A673 (cell line): Measurements from ENCODE around the gene GALNT10. TPM values are rescaled to one million over a fixed set of nuclear protein-coding genes. Genes with fewer than 3 reads are reported as not detected.

Experiments
- BruUV-seq: library from RNA; stranded (reverse); fragments of 400-500 nt; replicated peaks from 2 replicates; lab custom pipeline; 2021; lab: Mats Ljungman, UMichigan
- CTCF ChIA-PET: fragments of 300-600 bp; sonication (Branson Sonifier 250); formaldehyde crosslinking; loops from one replicate; lab custom pipeline; 2022; ENCODE audit warnings: antibody characterized with exemption; lab: Charles Lee
- POLR2A ChIA-PET: fragments of 300-600 bp; sonication (Branson Sonifier 250); formaldehyde crosslinking; loops from one replicate; lab custom pipeline; 2022; ENCODE audit warnings: antibody characterized with exemption; ENCODE audit not compliant: low non-redundant PET; lab: Charles Lee
- DNase-seq: peaks from one replicate; pipeline ENCODE4 v3.0.0-alpha.2; 2015; ENCODE audit warnings: low spot score
- H3K27ac ChIP-seq: fragments of 200-600 bp; sonication (generic); 2 replicates; pipeline ENCODE4 v1.5.1; 2016; ENCODE audit warnings: mixed run types, low read depth, mild to moderate bottlenecking, mixed read lengths, antibody characterized with exemption, low read length; ENCODE audit not compliant: poor library complexity, severe bottlenecking
- H3K27me3 ChIP-seq: fragments of 200-600 bp; sonication (generic); replicated peaks from 2 replicates; pipeline ENCODE4 v1.6.1; 2017; ENCODE audit warnings: mixed run types, low read depth, mild to moderate bottlenecking, mixed read lengths, antibody characterized with exemption, low read length; ENCODE audit not compliant: insufficient read depth, poor library complexity
- H3K36me3 ChIP-seq: fragments of 200-600 bp; sonication (generic); 2 replicates; pipeline ENCODE4 v1.6.1; 2016; ENCODE audit warnings: mixed run types, mild to moderate bottlenecking, mixed read lengths, antibody characterized with exemption, low read length; ENCODE audit not compliant: insufficient read depth, poor library complexity, severe bottlenecking
- H3K4me1 ChIP-seq: fragments of 200-600 bp; sonication (generic); 2 replicates; pipeline ENCODE4 v1.6.1; 2017; ENCODE audit warnings: mixed run types, mild to moderate bottlenecking, mixed read lengths, antibody characterized with exemption, low read length; ENCODE audit not compliant: insufficient read depth, poor library complexity, severe bottlenecking
- H3K4me3 ChIP-seq: fragments of 200-600 bp; sonication (generic); 2 replicates; pipeline ENCODE4 v1.5.1; 2016; ENCODE audit warnings: low read depth, mixed run types, mild to moderate bottlenecking, mixed read lengths, low read length; ENCODE audit not compliant: poor library complexity, severe bottlenecking
- H3K9me3 ChIP-seq: fragments of 200-600 bp; sonication (generic); 2 replicates; pipeline ENCODE4 v1.6.1; 2016; ENCODE audit warnings: mixed run types, low read depth, mild to moderate bottlenecking, mixed read lengths, antibody characterized with exemption, low read length; ENCODE audit not compliant: poor library complexity, severe bottlenecking
- CTCF ChIP-seq: fragments of 300-800, 200-600 bp; sonication (generic); conservative IDR thresholded peaks from 2 replicates; pipeline ENCODE4 v1.5.1; 2017; ENCODE audit warnings: low read depth, mild to moderate bottlenecking, antibody characterized with exemption, low read length, moderate library complexity, mixed read lengths
- EZH2 ChIP-seq: fragments of 200-600 bp; sonication (generic); IDR thresholded peaks from 2 replicates; pipeline ENCODE4 v1.6.1; 2017; ENCODE audit warnings: borderline replicate concordance, low read depth, mild to moderate bottlenecking, mixed read lengths, antibody characterized with exemption, low read length; ENCODE audit not compliant: poor library complexity, severe bottlenecking
- intact Hi-C: fragments of 100-400 bp; cut with micrococcal nuclease; formaldehyde crosslinking; loops from one replicate; pipeline ENCODE4 v1.10.0; 2022; ENCODE audit not compliant: unreplicated experiment
- total RNA-seq: library from RNA; stranded (reverse); gene quantifications from 2 replicates; pipeline ENCODE4 v1.2.3, GENCODE V29; 2021

The GALNT10 gene
- total RNA-seq, 1 experiment from 2014 or later = 17.9 TPM

- DNase-seq = no peak
- no TSS peak for BruUV-seq
Observed at GRCh38 chr5:154274828-154275185, 84.3 kb downstream of the GALNT10 start.

GRCh38 chr5:154275566-154275965 lies 85.0 kb downstream of the GALNT10 start:
- CTCF ChIA-PET = no interaction called here

More at GRCh38 chr5:154274828-154275185, 84.3 kb downstream of the GALNT10 start:
- ChIA-PET CTCF (no interaction called here), POLR2A (no interaction called here)
- no peak overlapping the region for H3K27ac ChIP-seq
- H3K4me3 ChIP-seq = no peak overlapping the region
- no peaks in the 10 kb centered on the region for H3K9me3 ChIP-seq
- H3K27me3 ChIP-seq = no peaks in the 10 kb centered on the region
- no peaks in the 10 kb centered on the region for H3K4me1 ChIP-seq
- intact Hi-C loops = no loop called here
- TF ChIP-seq EZH2 (no peak), CTCF (no peak)
- H3K36me3 ChIP-seq = no peaks in the 10 kb centered on the region

GRCh38 chr5:154276261-154276972 lies 85.9 kb downstream of the GALNT10 start:
- CTCF ChIA-PET = no interaction called here
- H3K9me3 ChIP-seq = no peaks in the 10 kb centered on the region
- DNase-seq = no peak
- no peaks in the 10 kb centered on the region for H3K4me1 ChIP-seq
- POLR2A ChIA-PET = no interaction called here
- TF ChIP-seq EZH2 (no peak), CTCF (no peak)
- BruUV-seq = no TSS peak
- H3K27ac ChIP-seq = no peak overlapping the region
- intact Hi-C loops = no loop called here
- no peak overlapping the region for H3K4me3 ChIP-seq
- H3K36me3 ChIP-seq = no peaks in the 10 kb centered on the region
- H3K27me3 ChIP-seq = no peaks in the 10 kb centered on the region

More at GRCh38 chr5:154275566-154275965, 85.0 kb downstream of the GALNT10 start:
- H3K9me3 ChIP-seq = no peaks in the 10 kb centered on the region
- BruUV-seq = no TSS peak
- TF ChIP-seq EZH2 (no peak), CTCF (no peak)
- intact Hi-C loops = no loop called here
- POLR2A ChIA-PET = no interaction called here
- no peaks in the 10 kb centered on the region for H3K27me3 ChIP-seq
- H3K4me1 ChIP-seq = no peaks in the 10 kb centered on the region
- no peak overlapping the region for H3K27ac ChIP-seq
- DNase-seq = no peak
- H3K4me3 ChIP-seq = no peak overlapping the region
- H3K36me3 ChIP-seq = no peaks in the 10 kb centered on the region
